Muscle layer of colon (tissue), 2 donors: ENCODE data around the gene SEMG1.

ENCODE experiments used
- H3K27ac ChIP-seq: one replicate; pipeline ENCODE4 v1.7.0; 2013; ENCODE audit warnings: low read depth, mild to moderate bottlenecking, low read length, moderate library complexity
- H3K27me3 ChIP-seq, 2 donors: one replicate each; pipeline ENCODE4 v1.7.0; 2013; ENCODE audit warnings: low read length in 2 of 2, mild to moderate bottlenecking in 2 of 2; ENCODE audit not compliant: insufficient read depth in 2 of 2, control insufficient read depth in 1 of 2
- H3K36me3 ChIP-seq: one replicate; pipeline ENCODE4 v1.7.0; 2013; ENCODE audit warnings: mild to moderate bottlenecking, low read length; ENCODE audit not compliant: insufficient read depth
- H3K4me1 ChIP-seq: one replicate; pipeline ENCODE4 v1.7.0; 2013; ENCODE audit warnings: mild to moderate bottlenecking, low read length; ENCODE audit not compliant: insufficient read depth
- H3K4me3 ChIP-seq, 2 donors: one replicate each; pipeline ENCODE4 v1.7.0; 2013; ENCODE audit warnings: low read length in 2 of 2, low read depth in 1 of 2, mild to moderate bottlenecking in 1 of 2, moderate library complexity in 1 of 2
- H3K9ac ChIP-seq: one replicate; pipeline ENCODE4 v1.7.0; 2013; ENCODE audit warnings: low read length
- H3K9me3 ChIP-seq: one replicate; pipeline ENCODE4 v1.7.0; 2013; ENCODE audit warnings: mild to moderate bottlenecking, low read length
- donor health status: abdominal sarcoma.
- donor health status: Adenocarcinoma of cecum.

The SEMG1 gene

DNA sequence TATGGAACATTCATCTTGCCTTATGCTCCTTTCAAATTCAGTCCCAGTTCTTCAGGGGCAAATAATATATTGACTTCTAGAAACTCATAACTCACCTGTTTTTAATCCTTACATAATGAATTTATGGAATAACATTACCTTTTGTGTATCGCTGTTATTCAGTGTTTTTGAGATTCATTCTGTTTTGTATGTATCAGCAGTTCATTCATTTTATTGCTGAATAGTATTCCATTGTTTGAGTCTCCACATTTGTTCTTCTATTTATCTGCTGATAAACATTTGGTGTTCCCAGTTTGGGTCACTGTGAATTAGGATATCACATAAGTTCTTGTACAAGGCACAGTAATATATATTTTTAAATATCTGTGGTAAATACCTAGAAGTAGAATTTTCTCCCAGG is 19.5 kb downstream of the SEMG1 start:
- no peaks in the 10 kb centered on the region for H3K4me1 ChIP-seq
- no peak overlapping the region for H3K4me3 ChIP-seq
- no peaks in the 10 kb centered on the region for H3K9me3 ChIP-seq
- H3K9ac ChIP-seq = no peak overlapping the region
- H3K36me3 ChIP-seq = no peaks in the 10 kb centered on the region
- no peaks in the 10 kb centered on the region for H3K27me3 ChIP-seq
- H3K27ac ChIP-seq = no peak overlapping the region

DNA sequence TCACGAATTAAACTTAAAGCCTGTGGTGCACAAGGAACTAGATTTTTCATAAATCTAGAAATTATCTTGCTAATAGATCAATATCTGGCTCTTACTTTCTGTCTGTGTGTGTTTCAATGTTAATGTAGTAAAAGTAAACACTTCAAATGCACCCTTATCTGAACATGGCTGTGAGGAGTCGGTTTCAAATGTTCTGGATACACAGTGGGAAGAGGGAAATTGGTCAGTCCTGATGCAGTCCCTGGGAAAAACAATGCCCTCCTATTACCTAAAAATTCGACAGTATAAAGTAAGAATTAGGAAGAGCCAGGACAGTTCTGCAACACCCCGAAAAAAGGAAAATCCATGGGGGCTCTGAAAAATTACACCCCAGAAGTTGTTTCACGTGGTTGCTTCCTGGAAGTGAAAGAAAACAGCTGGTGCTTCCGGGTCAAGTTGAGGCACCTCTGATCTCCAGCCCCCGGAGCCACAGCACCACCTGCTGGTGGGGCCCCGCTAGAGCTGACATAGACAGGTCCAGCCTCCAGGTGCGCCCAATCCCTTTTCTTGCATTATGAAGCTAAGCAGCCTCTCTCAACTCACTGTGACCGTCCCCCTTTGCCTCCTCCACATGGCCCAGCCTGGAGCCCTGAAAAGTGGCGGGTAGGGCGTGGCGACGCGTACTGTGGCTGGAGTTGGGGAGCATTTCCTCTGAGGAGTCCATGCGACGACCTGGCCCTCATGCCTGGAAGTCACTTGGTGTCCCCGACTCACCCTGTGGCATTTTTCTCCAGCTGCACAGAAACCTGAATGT is 22.6 kb downstream of the SEMG1 start:
- H3K4me3 ChIP-seq = no peak overlapping the region
- no peak overlapping the region for H3K27ac ChIP-seq
- no peaks in the 10 kb centered on the region for H3K9me3 ChIP-seq
- no peaks in the 10 kb centered on the region for H3K36me3 ChIP-seq
- H3K9ac ChIP-seq = no peak overlapping the region
- H3K4me1 ChIP-seq = no peaks in the 10 kb centered on the region
- H3K27me3 ChIP-seq = no peaks in the 10 kb centered on the region

DNA sequence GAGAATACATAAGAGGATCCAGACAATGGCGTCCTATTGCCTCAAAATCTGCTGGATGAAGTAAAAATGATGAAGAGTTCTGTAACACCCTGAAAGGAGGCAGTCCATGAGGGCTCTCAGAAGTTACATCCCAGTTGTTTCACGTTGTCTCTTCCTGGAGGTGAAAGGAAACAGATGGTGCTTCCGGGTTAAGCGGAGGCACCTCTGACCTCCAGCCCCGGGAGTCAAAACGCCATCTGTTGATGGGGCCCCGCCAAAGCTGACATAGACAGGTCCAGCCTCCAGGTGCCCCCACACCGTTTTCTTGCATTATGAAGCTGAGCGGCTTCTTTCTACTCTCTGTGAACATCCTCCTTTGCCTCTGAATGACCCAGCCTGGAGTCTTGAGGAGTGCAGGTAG is 23.8 kb downstream of the SEMG1 start:
- Histone ChIP-seq H3K9me3 (peaks cover 3% of the 10 kb centered on the region), H3K4me1 (no peaks in the 10 kb centered on the region), H3K4me3 (no peak overlapping the region), H3K27ac (no peak overlapping the region), H3K9ac (no peak overlapping the region), H3K36me3 (no peaks in the 10 kb centered on the region), H3K27me3 (no peaks in the 10 kb centered on the region)

DNA sequence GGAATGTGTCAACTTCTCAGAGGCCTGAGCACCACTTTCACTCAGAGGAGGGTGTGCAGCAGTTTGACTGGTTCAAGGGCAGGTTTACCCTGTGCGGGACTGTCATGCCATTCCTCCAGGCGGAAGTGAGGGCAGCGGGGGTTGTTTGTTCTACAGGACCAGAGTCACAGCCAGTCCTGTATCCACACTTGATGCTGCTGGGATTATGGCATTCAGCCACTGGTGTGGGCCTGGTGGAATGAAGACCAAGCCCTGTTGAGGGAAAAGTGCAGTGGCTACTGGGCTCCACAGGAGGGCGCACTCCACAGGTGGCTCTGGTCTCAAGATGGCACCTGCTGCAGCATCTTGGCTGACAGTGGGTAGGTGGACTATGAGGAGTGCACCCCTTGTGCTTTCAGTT is 29.2 kb downstream of the SEMG1 start:
- Histone ChIP-seq H3K9ac (no peak overlapping the region), H3K4me3 (no peak overlapping the region), H3K4me1 (no peaks in the 10 kb centered on the region), H3K27me3 (peaks cover 0 to 3% of the 10 kb centered on the region in 2 donors), H3K9me3 (peaks cover 3% of the 10 kb centered on the region), H3K36me3 (no peaks in the 10 kb centered on the region), H3K27ac (no peak overlapping the region)

DNA sequence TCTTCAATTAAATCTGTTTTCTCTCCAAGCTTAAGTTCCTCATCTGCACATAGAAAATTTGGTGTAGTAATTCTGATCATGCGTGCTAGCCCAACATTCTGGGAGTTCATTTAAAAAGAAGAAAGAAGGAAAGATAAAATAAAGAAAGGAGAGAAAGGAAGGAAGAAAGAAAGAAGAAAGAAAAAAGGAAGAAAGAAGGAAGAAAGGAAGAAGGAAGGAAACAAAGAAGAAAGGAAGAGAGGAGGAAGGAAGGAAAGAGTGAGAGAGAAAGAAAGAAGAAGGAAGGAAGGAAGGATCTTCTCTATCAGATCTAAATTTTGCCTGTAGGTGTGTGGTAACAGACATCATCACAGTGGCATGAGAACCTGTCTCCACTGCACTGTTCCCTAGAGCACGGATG is 31.3 kb downstream of the SEMG1 start:
- peaks cover 0 to 3% of the 10 kb centered on the region in 2 donors for H3K27me3 ChIP-seq
- no peaks in the 10 kb centered on the region for H3K36me3 ChIP-seq
- no peak overlapping the region for H3K4me3 ChIP-seq
- H3K9me3 ChIP-seq = peaks cover 3% of the 10 kb centered on the region
- no peaks in the 10 kb centered on the region for H3K4me1 ChIP-seq
- H3K27ac ChIP-seq = no peak overlapping the region
- no peak overlapping the region for H3K9ac ChIP-seq

DNA sequence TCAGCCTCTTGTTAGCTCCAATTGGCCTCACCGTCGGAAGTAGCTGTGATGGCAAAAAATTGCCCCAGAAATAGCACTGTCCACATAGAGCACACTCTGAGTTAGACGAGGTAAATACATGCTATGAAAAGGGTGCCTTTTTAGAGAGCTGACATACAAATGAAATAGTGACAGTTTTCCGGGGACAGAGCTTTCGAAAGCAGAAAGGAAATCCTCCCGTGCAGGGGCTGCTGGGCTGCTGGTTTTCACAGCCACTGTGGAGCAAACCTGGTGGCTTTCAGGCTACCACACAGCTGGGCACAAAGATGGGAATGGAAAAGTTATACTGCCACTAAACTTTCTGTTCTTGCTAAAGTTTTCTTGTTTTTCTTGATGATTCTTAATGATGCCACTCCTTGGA is 39.3 kb downstream of the SEMG1 start:
- H3K36me3 ChIP-seq = no peaks in the 10 kb centered on the region
- no peak overlapping the region for H3K27ac ChIP-seq
- no peaks in the 10 kb centered on the region for H3K9me3 ChIP-seq
- H3K4me1 ChIP-seq = no peaks in the 10 kb centered on the region
- no peak overlapping the region for H3K4me3 ChIP-seq
- H3K9ac ChIP-seq = no peak overlapping the region
- peaks cover 4 to 9% of the 10 kb centered on the region in 2 donors for H3K27me3 ChIP-seq

DNA sequence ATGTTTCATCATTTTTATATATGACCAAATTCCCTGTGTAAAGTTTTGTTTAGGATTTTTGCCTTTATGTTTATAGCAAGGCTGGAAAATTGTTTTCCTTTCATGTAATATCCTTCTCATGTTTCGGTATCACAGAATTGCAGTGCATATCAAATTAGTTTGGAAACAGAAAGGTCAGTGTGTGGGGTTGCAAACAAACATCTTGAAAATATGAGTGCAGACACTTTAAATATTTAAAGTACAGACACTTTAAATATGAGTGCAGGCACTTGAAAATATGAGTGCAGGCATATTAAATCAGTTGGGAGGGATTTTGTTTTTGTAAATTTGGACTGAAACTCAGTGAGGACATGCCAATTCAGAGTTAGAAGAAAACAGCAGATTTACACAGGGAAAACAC is 41.0 kb downstream of the SEMG1 start:
- no peaks in the 10 kb centered on the region for H3K4me1 ChIP-seq
- no peak overlapping the region for H3K27ac ChIP-seq
- H3K4me3 ChIP-seq = no peak overlapping the region
- no peaks in the 10 kb centered on the region for H3K9me3 ChIP-seq
- H3K27me3 ChIP-seq = peaks cover 4 to 9% of the 10 kb centered on the region in 2 donors
- H3K9ac ChIP-seq = no peak overlapping the region
- no peaks in the 10 kb centered on the region for H3K36me3 ChIP-seq

DNA sequence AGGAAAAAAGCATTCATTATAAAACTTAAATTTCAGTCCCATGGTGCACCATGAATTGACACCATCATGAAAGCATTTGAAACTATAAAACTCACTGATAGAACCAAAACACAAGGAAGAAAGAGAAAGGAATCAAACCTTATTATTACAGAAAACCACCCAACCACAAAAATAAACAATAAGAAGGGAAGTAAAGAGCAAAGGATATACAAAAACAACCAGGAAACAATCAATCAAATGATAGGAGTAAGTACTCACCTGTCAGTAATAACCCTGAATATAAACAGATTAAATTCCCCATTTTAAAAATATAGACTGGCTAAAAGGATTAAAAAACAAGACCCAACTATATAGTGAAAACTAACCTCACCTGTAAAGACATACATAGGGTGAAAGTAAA is 41.8 kb downstream of the SEMG1 start:
- Histone ChIP-seq H3K9ac (no peak overlapping the region), H3K4me3 (no peak overlapping the region), H3K9me3 (no peaks in the 10 kb centered on the region), H3K27ac (no peak overlapping the region), H3K4me1 (no peaks in the 10 kb centered on the region), H3K36me3 (no peaks in the 10 kb centered on the region), H3K27me3 (peaks cover 4 to 9% of the 10 kb centered on the region in 2 donors)

DNA sequence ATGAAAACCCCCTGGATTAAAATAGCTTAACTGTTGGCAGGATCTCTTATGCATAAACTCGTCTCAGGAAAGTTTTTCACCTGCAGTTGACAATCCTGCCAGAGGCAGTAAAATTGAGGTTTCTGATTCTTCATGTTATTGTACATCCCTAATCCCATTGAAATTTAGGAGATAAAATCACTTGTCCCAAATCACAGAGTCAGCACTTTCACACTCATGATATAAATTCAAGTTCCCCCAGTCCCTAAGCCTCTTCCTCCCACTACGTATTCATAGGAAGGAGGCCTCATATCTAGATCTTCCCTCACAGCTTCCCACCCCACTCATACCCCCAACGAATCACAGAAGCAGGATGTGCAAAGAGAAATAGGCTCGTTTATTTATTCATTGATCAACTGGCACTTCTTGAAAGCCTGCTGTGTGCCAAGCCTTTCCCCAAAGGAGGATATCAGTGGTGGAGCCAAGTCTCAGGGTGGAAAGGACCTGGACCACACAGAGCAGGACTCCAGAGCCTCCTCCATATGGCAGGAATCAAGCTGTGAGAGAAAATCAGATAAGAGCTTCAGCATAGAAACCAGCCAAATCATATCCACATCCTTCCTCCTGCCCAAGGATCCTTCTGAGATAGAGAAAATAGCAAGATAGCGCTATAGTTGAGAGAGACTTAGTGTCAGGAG is 45.2 kb downstream of the SEMG1 start:
- Histone ChIP-seq H3K4me3 (no peak overlapping the region), H3K36me3 (no peaks in the 10 kb centered on the region), H3K27me3 (no peaks in the 10 kb centered on the region), H3K27ac (no peak overlapping the region), H3K9me3 (no peaks in the 10 kb centered on the region), H3K9ac (no peak overlapping the region), H3K4me1 (peaks cover 4% of the 10 kb centered on the region)

DNA sequence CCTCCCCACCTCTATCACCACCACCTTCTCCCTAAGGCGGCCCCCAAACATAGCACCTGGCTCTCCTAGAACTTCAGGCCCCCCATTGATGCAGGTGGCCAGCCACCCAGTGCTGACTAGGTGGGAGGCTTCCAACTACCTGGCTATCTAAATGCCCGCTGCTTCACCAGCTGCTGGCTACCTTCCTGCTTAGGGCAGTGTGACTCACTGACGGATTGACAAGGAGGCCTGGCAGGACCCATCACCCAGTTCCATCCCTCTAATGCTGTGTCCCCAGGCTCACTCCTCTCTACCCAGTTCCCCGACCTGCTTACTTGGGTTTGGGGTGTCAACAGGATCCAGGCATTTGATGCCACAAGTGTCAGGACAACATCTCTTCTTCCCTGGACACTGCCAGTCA is 46.4 kb downstream of the SEMG1 start:
- H3K27ac ChIP-seq = no peak overlapping the region
- H3K27me3 ChIP-seq = no peaks in the 10 kb centered on the region
- H3K4me3 ChIP-seq = no peak overlapping the region
- no peaks in the 10 kb centered on the region for H3K9me3 ChIP-seq
- H3K36me3 ChIP-seq = no peaks in the 10 kb centered on the region
- no peak overlapping the region for H3K9ac ChIP-seq
- H3K4me1 ChIP-seq = peaks cover 4% of the 10 kb centered on the region

DNA sequence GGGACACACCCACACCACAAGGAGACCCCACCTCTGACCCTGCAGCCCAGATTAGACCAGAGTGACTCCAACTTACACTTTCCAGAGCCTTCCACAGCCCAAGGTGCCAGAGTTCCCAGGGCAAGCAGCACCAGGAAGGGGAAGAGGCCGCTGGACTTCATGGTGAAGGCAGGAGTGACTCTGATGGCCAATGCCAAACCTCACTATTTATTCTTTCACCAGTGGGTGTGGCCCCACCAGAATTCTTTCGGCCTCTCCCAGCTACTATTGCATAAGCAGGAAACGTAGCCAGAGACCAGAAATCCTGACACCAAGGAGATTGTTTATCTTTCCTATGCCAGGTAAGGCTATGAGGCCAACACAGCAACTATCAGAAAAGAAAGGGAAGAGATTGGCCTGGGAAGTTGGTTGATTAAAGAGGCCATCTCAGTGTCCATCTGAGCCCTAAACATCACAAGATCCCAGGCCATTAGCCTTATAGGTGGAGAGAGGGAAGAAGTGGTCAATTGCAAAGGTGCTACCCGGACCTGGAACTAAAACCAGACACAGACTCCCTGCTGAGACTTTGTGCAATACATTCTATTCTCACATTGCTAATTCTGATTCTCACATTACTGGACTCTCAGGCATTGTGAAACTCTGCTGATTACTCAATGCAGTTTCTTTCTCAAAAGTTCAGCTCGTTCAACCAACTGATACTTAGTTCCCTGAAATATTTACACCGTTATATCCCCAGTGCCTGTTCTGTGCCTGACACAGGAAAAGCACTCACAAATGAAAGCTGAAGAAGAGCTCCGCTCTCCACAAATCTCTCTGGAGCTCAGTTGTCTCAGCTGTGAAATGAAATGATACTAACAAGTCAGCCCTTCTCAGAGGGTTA is 47.8 kb downstream of the SEMG1 start, which contains the start of gene SLPI:
Gene SLPI (minus strand): TSS at position 182 of the 880 bp plus-strand sequence. CDS start 21 bp downstream, at position 161.
- H3K9ac ChIP-seq = no peak within 1 kb of the TSS

More for the DNA sequence above, 47.8 kb downstream of the SEMG1 start, which contains the start of gene SLPI:
- no peak within 1 kb of the TSS for H3K4me3 ChIP-seq
- H3K4me1 ChIP-seq = peaks cover 4% of the 10 kb centered on the region
- no peaks in the 10 kb centered on the region for H3K27me3 ChIP-seq
- H3K27ac ChIP-seq = no peak within 1 kb of the TSS
- H3K9me3 ChIP-seq = no peaks in the 10 kb centered on the region
- no peaks in the 10 kb centered on the region for H3K36me3 ChIP-seq
